ENCODE results near the gene C2orf42. TPM values are rescaled to one million over a fixed set of nuclear protein-coding genes. Genes with fewer than 3 reads are reported as not detected.

Gene C2orf42
- total and polyA plus RNA-seq, 2 of the 4 experiments (the other 2 are of a cell fraction): 7.5 to 31.5 TPM

DNA sequence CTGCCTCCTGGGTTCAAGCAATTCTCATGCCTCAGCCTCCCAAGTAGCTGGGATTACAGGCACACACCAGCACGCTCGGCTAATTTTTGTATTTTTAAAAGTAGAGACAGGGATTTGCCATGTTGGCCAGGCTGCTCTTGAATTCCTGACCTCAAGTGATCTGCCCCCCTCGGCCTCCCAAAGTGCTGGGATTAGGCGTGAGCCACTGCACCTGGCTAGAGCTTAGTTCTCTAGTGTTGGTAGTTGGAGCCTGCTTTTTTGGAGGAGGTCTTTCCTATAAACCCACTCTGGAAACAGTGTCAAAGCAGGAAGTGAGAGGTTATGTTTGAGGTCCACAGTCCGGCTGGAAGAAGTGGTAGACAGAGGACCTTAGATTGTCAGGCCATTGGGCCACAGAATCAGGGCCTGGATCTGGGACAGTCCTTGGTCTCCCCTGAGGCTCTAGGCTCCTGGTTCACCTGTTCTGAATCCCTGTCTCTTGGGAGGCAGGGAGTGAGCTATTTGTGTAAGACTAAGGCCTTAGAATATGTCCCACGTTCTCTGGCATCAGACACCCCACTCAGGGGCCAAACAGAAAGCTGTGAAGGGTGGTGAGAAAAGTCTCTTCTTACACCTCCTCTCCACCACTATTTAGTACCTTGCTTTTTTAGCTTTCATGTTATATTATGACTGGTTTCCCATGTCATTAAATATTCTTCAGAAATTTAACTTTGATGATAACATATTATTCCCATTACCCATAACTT, 69.0 kb downstream of the C2orf42 start (continued):
- no peak for TF ChIP-seq NFE2L2 (IDR thresholded peaks at IDR 0.05; ENCODE audit: low read depth, low read length)
- TF ChIP-seq MXI1 (IDR thresholded peaks at IDR 0.05; ENCODE audit: borderline replicate concordance, low read depth, low read length): no peak
- TF ChIP-seq, protein P1, sequence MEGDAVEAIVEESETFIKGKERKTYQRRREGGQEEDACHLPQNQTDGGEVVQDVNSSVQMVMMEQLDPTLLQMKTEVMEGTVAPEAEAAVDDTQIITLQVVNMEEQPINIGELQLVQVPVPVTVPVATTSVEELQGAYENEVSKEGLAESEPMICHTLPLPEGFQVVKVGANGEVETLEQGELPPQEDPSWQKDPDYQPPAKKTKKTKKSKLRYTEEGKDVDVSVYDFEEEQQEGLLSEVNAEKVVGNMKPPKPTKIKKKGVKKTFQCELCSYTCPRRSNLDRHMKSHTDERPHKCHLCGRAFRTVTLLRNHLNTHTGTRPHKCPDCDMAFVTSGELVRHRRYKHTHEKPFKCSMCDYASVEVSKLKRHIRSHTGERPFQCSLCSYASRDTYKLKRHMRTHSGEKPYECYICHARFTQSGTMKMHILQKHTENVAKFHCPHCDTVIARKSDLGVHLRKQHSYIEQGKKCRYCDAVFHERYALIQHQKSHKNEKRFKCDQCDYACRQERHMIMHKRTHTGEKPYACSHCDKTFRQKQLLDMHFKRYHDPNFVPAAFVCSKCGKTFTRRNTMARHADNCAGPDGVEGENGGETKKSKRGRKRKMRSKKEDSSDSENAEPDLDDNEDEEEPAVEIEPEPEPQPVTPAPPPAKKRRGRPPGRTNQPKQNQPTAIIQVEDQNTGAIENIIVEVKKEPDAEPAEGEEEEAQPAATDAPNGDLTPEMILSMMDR (conservative IDR thresholded peaks at IDR 0.05; ENCODE audit: low read depth, low read length): no peak
- TF ChIP-seq SMC3 (IDR thresholded peaks at IDR 0.05; ENCODE audit: low read depth, low read length): no peak
